ENCODE results near the gene NFASC. TPM values are rescaled to one million over a fixed set of nuclear protein-coding genes. Genes with fewer than 3 reads are reported as not detected.

Gene NFASC
- total and polyA plus RNA-seq, 12 donors, result 1.9 to 24.1 (median 9.2) TPM

GRCh38 chr1:205020466-205020865 is 149.8 kb downstream of the NFASC start:
- Histone ChIP-seq H3K36me3 (peaks cover 0 to 12% (median 0%) of the 10 kb centered on the region in 9 donors), H3K4me1 (no peaks in the 10 kb centered on the region), H3K9me3 (no peaks in the 10 kb centered on the region), H3K4me3 (no peak overlapping the region), H3K27me3 (peaks cover 0 to 17% (median 0%) of the 10 kb centered on the region in 7 donors), H3K27ac (no peak overlapping the region)
- TF ChIP-seq CTCF (IDR thresholded peaks at IDR 0.05), result no peak
- intact Hi-C loops (cut with DNase I), result no loop called here
- 82 to 92% methylated on average over 9 of the region's 9 CpGs for WGBS, 2 donors
- ATAC-seq, result no peak
- no peak for DNase-seq

GRCh38 chr1:205024679-205025078 is 154.0 kb downstream of the NFASC start:
- Histone ChIP-seq H3K9me3 (no peaks in the 10 kb centered on the region), H3K36me3 (no peaks in the 10 kb centered on the region), H3K4me1 (no peaks in the 10 kb centered on the region), H3K27ac (no peak overlapping the region), H3K27me3 (peaks cover 0 to 22% (median 4%) of the 10 kb centered on the region in 7 donors), H3K4me3 (no peak overlapping the region)
- intact Hi-C loops (cut with DNase I), result no loop called here
- no peak for ATAC-seq
- DNase-seq, result no peak
- TF ChIP-seq CTCF (IDR thresholded peaks at IDR 0.05), result no peak
- WGBS, 2 donors, result 89 to 95% methylated on average over 2 of the region's 2 CpGs

GRCh38 chr1:205025239-205025638 is 154.6 kb downstream of the NFASC start:
- intact Hi-C loops (cut with DNase I), result no loop called here

GRCh38 chr1:205026181-205026580 is 155.5 kb downstream of the NFASC start:
- Histone ChIP-seq H3K9me3 (no peaks in the 10 kb centered on the region), H3K4me3 (no peak overlapping the region), H3K27ac (no peak overlapping the region), H3K27me3 (peaks cover 0 to 22% (median 12%) of the 10 kb centered on the region in 7 donors), H3K36me3 (no peaks in the 10 kb centered on the region), H3K4me1 (no peaks in the 10 kb centered on the region)
- intact Hi-C loops (cut with DNase I), result no loop called here
- ATAC-seq, result no peak
- no peak for TF ChIP-seq CTCF (IDR thresholded peaks at IDR 0.05)
- WGBS, 2 donors, result 62 to 70% methylated on average over 6 of the region's 6 CpGs
- DNase-seq, result no peak

More at GRCh38 chr1:205025239-205025638, 154.6 kb downstream of the NFASC start:
- no peak for ATAC-seq
- Histone ChIP-seq H3K4me3 (no peak overlapping the region), H3K9me3 (no peaks in the 10 kb centered on the region), H3K36me3 (no peaks in the 10 kb centered on the region), H3K27me3 (peaks cover 0 to 23% (median 6%) of the 10 kb centered on the region in 7 donors), H3K4me1 (no peaks in the 10 kb centered on the region), H3K27ac (no peak overlapping the region)
- TF ChIP-seq CTCF (IDR thresholded peaks at IDR 0.05), result no peak
- WGBS, 2 donors, result 85 to 91% methylated on average over 16 of the region's 16 CpGs
- no peak for DNase-seq
